Activated CD4-positive, alpha-beta T cell treated with anti-CD3 and anti-CD28 coated beads, Interleukin-10, Interleukin-2, amounts not matched to agents 100 ng/mL and 50 ng/mL, durations not matched to agents 16 hours and 8 hours (primary cell): Measurements from ENCODE around the gene TBC1D14.
A peak's percentile ranks its signal among the peaks of the same experiment; 100 is the strongest.

Source experiments
- DNase-seq: peaks from one replicate; pipeline ENCODE4 v3.0.0-alpha.2; 2020

The TBC1D14 gene

DNA sequence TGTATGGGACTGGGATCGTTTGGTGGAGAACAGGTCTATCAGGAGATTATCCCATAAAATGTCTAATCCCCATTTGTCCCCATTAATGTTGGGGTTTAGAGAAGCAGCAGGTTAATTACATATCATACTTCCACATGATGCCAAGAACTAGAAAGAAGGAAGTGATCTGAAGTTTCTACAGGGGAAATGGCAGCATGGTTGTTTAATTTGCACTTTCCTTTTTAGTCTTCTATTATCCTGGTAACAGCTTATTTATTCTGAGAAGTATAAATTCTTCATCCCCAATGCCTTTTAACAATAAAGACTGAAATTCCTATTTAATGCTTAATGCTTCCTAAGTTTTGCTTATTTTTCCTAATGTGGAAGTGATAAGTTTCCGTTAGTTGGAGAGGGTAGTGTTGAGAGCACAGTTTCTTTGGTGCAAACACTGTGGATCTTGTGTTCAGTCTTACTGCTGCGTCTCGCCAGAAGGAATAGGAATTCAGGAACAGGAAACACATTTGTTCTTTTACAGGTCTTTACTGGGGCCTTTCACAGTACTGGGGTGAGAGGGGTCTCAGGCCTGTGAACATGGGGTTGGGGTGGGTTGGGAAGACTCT is 74.0 kb downstream of the TBC1D14 start:
- DNase-seq = no peak

DNA sequence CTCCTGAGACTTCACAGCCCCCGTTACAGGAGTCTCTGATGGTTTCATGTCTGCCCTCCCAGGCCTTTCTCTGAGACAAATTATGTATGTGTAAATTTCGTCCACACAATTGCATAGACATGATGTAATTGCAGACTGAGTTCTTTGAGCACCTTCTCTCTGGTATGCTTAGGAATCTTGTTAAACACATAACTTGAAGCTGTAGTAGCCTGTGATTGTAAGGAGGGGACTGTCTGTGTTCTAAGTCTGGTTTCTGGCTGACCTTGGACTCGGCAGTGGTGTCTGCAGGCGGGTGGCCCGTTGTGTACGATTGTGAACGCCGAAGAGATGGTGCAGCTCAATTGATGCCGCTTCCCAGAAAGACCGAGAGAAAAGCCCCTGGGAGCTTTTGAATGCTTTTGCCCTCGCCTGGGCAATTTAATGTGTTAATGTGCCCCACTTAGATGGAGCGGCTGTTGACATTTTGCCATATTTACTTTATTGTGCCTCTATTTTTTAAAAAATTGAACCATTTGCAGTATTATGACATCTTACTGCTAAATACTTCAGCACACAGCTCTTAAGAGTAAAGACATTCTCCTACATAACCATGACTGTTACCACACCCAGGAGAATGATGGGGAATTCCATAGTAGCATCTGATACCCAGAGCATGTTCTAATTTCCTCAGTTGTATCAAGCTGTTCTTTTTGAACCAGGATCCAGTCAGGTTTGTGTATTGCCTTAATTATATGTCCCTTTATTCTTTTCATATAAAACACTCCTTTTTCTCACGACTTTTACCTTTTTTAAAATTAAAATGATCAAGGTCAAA is 75.2 kb downstream of the TBC1D14 start:
- no peak for DNase-seq

DNA sequence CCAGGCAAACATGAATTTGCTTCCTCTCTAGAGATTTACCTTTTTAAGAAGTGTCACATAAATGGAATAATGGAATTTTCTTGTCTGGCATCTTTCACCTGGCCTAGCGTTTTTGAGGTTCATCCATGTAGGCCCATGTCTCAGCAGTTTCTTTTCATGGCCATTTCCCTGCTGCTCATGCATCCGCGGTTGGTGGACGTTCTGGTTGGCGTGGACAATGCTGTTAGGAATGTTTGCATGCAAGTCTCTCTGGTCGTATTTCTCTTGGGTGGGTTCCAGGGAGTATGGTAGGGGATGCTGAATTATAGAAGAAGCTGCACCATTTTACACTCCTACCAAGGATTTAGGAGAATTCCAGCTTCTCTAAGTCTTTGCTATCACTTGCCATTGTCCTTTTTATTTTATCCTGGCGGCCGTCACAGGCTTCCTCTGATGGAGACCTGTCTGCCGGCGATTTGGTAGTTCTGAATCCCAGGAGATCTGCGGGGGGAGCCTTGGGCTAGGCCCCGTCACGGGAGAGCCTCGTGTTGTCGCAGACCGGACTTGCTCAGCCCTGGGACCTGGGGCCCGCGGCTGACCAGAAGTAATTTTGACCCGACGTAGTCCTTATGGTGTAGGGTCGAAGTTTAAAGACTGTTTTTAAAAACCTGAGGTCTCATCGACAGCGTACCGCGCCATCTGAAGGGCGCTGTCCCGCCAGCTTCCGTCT is 76.6 kb downstream of the TBC1D14 start:
- DNase-seq = no peak

DNA sequence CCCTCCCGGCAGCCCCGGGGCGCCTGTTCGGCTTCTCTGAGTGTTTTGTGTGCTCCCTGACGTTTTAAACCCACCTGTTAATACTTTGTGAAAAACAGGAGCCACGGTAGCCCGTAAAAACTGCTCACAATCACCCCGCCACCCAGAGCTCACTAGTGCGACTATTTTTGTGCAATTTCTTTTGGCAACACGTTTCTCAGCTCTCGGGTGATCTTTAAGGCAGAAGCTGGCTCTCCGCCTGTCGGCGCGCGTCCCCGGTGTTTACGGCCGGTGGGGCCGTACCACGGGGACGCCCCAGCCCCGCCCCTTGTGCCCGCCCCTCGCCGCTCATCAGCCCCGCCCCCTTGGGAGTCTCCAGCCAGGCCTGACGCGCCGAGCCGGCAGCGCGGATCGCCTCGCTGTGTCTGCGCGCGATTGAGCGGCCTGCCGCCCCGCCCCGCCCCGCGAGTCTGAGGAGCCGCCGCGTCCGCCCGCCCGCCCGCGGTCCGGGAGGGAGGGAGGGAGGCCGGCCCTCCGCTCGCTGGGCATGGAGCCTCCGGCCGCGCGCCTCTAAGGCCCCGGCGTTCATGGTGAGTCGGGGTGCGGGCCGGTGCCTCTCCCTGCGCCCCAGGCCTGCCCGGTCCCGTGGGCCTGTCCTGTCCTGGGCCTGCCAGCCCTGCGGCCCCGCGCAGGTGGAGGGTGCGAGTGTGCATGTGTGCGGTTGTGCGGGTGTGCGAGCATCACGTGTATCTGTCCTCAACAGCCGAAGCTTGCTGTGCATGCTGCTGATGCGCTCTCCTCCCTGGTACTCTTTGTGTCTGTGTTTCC is 77.4 kb downstream of the TBC1D14 start:
- peak; percentile 96 for DNase-seq

DNA sequence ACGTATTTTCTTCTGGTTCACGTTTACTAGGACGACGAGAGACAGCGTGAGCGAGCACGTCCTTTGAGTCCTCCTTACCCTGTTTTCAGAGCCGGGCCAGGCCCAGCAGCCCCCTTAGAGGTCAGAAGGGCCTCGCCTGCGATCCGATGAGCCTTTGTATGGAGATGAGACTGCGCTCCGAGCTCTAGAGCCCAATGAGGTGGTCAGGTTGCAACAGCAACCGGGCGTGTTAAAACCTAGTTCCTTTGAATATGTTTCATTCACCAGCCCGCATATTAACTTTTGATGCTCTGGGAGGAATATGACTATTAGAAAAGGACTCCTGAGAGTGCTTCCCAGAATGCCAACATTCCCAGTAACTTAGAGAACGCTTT is 77.9 kb downstream of the TBC1D14 start:
- DNase-seq = no peak

DNA sequence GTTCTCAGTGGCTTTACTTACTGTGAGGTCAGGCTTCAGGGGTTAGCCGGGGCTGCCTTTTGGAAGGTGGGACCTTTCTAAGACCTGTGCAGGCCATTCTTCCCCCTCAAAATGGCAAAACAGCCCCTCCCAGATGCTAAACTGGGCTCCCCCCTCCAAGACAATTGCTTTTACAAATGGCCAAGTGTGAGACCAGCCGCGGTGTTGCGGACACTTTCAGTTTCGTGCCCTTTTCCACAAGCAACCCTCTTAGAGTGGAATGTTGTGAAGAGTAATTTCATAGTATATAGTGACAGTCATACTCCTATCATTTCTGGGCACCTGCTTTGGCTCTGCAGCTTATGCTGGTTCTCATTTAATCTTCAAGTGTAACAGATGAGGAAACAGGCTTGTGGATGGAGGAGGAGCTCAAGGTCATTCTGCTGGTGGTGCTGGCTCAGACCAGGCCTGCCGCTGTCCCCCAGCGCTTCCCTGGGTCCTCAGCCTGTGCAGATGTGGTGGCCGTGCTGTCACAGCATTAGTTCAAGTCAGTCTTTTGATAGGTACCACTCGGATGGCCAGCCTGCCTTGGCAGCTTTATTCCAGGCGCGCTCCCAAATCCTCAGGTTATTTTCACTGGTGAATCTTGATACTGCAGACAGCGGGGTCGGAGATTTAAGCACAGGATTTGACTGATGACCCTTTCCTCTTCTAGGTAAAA is 78.5 kb downstream of the TBC1D14 start:
- DNase-seq = no peak

DNA sequence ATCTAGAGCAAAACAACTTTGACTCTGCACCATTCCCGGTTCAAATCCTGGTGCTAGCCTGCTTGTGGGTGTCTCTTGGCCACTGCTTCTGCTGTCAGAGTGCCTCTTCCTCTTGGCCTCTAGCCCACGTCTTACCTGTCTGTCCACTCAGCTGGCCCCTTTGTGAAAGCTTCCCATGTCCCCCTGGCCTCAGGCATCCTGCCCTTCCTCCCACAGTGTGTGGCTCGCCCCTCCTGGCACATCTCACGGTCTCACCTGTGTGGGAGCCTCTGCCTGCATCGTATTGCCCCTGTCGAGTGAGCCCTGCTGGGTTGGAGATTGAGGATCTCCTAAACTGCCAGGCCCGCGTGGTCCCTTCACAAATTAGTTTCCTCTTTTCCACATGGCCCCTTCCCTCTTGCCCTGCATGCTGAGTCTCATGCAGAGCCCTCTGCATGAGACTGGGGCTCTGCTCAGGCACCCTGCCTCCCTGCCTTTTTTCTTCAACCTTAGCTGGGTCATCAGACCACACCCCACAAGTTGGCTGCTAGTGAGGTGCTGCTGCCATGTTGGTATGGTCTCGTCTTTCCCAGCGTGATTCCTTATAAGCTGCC is 79.8 kb downstream of the TBC1D14 start:
- no peak for DNase-seq

DNA sequence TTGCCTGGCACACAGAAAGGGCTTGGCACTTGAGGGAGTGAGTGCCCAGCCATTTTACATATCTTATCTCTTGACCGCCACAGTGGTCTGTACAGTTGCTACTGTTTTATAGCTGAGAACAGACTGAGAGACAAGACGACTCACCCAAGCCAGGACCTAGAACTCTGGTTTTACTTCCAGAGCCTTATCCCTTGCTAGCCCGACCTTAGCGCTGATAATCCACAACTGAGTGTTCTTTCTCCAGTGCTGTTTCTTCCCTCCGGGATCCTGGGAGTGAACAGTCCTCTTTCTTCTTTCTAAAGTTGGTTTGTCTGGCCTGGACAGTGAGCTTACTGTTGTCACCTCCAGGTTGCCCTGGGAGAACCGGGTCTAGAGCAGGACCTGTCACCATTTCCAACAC is 81.0 kb downstream of the TBC1D14 start:
- no peak for DNase-seq

DNA sequence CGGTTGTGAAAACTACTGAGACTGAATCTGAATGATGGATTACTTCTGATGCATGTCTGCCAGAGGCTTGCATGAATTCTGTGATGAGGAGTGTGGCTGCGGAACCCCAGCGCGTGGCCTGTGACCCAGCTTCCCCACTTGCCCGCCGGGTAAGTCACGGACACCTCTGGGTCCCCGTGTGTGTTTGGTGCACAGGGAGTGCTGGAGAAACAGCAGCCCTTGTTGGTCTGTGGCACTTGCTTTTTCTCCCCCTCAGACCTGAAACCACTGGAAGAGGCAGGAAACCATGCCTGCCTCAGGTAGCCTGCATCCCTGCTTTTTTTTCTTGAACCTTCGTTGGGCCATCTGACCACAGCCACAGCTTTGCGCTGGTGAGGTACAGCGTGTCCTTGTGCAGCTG is 81.6 kb downstream of the TBC1D14 start:
- DNase-seq = no peak

DNA sequence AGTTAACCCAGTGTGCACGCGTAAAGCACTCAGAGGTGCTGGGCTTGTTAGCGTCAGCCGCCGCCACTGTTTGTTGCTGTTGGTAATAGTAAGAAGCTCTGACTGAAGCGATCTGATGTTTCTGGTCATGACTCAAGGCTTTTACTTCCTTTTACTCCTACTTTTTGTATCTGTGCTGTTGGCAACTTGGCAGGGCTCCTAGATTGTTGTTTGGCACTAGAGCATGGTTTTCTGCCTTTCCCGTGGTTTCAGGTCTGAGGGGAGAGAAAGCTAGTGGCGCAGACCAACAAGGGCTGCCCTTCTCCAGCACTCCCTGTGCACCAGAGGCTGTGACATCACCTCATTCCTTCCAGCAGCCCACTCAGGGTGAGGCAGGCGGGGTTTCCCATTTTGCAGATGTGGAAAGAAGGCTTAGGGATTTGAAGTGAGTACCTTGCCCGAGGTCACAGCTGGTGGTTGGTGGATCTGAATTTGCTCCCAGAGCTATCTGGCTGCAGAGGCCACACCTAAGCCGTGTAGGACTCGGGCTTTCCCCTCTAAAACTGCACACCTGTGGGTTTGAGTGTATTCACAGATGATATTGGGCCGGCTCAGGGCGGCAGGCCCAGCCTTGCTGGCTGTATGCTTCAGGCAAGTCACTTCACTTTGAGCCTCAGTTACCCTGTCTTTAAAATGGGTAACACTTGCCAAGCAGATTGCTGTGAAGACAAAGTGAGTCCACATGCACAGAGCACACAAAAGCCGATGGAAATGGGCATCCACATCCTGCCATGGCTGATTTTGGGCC is 82.3 kb downstream of the TBC1D14 start:
- DNase-seq = no peak

DNA sequence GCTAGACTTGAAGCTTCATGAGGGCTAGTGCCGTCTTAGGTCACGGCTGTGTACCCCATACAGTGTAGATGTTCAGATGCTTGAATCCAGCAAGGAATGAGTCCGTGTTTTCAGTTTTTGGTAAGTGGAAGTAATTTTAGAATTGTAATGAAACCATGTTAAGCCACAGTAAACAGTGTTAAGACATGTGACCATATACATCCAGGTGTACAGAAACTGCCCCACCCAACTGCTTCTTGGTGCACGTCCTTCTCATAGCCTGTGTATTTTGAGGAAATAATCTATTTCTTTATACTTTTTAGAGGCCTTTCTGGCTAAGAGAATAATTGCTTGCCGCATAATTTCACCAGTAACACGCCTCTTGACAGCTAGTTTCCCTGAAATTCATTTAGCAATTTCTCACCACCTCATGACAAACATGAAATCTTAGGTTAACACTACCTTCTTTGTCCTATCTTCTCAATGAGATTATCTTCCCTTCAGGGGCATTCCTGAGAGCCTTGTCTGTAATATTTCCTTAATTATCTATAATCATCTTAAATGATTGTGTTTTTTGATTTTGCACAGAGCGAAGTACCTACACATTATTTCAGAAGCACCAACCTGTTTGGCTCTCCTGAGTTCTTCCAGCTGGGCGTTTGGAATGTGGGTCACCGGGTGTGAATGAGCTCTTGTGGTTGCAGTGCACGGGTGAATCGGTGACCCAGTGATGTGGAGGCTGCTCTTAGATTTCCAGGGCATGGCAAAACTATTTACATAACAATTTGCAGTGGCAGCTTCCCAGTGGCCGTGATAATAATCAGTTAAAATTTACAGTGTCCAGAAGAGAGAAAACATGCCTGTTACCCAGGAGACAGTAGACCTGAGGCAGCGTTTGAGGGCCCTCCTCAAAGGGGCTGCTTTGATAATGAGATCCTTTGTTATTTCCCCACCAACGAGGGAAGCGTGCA is 83.4 kb downstream of the TBC1D14 start:
- DNase-seq = no peak

DNA sequence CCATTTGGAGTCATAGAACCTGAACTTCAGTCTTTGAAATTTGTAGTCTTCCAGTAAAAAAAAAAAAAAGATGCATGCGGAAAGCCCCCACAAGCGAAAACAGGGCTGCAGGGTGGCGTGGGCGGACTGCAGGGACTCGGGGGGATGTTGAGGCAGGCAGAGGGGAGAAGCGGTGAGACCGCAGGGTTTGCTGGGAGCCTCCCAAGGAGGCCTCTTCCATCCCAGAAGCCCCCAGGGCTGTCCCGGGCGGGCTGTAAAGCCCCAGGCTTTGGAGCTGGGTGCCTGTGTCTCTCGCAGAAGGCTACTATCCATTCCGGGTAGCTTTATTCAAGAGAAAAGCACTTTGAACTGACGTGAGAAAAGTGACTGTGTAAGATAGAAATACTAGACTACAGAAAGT is 86.9 kb downstream of the TBC1D14 start:
- DNase-seq = no peak

DNA sequence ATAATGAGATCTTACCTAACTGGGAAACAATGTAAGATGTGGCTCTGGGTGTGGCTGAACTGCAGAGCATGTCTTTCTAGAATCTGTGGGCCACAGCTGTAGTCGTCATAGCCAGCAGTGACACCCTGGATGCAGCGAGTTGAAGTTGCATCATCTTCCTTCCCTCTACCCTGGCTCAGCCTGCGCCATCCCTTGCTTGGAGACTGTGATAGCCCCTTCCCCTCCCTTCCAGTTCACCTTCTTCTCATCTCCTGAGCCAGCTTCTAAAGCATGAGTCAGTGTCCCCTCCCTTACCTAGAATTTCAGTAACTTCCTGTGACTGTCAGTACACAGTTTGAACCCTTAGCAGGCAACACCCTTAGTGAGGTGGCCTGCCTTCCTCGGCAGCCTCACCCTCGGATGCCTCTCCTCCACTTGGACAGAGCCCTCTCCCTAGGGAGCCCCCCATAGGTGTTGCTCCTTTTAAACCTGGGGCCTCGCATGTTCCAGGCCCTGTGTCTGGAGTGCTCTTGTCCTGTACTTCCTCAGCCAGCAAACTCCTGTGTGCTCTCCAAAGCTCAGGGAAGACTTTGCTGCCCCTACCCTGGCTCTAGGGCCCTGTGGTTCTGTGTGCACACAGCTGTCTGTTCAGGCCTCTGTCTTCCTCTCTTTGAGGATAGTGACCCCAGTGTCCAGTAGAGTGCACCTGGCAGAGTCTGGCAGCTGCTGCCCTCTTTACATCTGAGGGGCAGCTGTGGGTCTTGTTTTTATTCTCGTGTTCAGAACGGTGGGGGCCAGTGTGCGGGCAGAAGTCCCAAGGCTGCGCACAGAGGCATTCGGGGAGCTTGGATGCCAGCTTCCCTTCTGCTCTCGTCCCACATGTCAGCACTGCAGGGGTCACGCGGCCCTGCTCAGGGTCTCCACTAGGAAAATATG is 89.8 kb downstream of the TBC1D14 start:
- peak; percentile 59 for DNase-seq

DNA sequence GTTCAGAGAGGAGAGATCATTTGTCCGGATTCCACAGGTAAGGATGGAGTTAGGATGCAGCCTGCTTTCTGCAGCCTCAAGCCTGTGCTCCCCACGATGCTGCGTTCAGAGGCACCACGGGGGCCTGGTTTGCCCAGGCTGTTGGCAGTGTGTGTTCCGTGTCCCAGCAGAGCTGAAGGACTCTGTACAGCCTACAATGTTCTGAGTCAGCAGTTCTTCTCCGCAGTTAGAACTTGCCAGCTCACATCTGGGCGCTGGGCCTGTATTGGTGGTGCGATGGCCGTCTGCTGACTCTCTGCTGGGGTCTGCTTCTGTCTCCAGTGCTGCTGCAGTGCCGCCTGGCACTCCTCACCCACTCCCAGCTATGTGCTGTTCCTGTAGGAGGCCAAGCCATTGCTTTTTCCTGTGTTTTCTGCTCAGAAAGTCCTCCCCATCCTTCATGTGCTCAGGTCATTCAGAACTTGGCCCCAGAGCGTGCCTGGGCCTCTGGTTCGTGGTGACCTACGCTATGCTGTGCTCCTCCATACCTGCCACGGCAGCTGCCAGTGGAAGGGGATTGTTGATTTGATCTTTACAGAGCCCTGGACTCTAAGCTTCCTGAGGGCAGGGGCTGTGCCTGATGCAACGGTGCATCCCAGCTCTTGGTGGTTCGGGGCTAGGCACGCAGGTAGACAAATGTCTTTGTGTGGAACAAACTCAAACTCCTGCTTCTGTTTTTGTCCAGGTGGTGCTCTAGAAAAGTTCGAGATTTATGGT is 91.0 kb downstream of the TBC1D14 start:
- no peak for DNase-seq

DNA sequence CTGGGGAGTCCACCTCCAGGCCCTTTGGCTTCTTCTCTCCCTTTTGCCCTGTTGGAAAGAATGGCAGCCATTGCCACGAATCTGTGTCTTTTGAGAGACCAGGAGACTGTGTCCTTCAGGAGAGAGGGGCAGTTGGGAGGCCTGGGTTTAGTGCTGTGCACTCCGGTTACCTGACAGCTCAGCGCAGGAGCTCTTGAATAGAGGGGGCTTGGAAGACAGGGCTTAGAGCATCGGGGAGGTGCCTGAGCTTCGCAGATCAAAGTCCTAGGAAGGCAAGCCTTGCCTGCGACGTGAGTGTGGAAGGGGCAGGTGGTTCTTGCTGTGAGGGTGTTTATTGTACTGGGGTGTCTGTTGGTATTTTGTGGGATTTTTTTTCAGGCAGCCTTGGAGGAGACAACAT is 91.6 kb downstream of the TBC1D14 start:
- no peak for DNase-seq

DNA sequence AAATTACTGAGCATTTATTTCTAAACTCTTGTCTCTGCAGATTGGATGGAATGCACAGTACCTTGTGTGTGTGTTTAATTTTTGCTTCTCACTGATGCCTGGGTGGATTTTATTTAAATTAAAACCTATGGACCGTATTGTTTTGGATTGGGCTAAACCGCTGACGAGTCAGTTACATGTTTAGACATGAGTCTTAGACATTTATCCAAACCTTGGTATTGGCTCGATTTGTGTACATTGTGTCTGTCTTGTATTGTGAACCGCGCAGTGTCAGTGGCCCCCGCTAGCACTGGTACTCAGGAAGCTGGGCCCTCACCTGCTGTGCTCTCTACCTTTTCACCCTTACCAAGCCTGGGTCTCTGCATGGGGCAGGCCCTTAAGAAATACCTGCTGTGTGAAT is 92.7 kb downstream of the TBC1D14 start:
- no peak for DNase-seq

DNA sequence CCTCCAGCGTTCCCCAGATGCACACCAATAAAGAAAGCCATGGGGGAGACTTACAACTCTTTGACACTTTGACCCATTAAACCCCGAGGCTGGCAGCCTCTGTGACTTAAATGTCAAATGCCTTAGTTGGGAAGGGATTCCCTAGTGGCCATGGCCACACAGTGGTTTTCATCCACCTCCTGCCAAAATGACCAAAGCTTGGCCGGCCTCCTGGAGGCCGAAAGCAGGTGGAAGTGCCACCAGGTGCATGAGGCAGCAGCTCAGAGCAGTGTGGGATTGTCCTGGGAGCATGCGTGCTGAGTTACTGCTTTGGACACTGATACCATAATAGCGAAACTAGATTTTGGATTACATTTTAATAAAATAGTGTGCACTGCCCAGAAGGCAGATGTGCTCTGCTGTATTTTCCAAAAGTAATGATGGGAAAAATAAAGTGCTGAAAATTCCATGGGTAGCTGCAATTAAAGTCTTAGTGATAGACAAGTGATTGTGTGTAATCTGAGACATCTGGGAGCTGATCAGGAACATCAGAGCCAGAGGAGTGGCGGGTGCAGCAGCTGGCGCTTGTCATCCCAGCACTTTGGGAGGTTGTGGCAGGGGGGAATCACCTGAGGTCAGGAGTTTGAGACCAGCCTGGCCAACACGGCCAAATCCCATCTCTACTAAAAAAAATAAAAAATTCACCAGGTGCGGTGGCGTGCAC is 93.7 kb downstream of the TBC1D14 start:
- DNase-seq = no peak

DNA sequence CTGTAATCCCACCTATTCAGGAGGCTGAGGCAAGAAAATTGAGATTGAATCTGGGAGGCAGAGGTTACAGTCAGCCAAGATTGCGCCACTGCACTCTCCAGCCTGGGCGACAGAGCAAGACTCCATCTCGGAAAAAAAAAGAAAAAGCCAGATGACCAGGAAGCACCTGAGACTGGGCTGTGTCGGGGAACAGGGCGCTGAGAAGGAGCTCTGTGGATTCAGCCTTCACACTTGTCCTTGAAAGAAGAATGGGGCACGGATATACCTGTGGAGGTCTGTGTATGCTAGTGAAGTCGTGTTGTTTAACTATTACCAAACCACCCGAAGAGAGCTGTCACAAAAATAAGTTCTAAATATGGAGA is 94.2 kb downstream of the TBC1D14 start:
- no peak for DNase-seq
